CD4-positive, alpha-beta T cell treated with Interleukin-17A for 4 hours (primary cell): Measurements from ENCODE around the gene HRH1.

Experiments
- DNase-seq: peaks from one replicate; pipeline ENCODE4 v3.0.0-alpha.2; 2020; ENCODE audit warnings: mixed read lengths

The HRH1 gene

DNA sequence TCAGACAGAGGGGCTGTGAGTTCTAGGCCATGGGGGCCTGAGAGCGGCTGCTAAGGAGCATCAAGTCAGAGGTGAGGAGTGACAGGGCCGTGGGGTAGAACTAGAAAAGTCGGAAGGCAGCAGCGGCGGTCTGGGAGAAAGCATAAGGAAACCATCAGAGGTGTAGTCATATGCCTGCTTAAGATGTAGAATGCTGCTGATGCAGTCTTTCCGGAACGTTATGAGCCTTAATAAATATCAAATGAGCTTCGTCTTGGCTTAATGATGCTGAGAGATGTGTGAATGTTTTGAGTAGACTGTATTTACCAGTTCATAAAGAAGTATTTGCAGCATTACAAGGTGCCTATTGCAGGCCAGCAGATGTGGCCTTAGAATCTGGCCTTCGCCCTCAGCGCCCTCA lies 133.1 kb downstream of the HRH1 start:
- no peak for DNase-seq

DNA sequence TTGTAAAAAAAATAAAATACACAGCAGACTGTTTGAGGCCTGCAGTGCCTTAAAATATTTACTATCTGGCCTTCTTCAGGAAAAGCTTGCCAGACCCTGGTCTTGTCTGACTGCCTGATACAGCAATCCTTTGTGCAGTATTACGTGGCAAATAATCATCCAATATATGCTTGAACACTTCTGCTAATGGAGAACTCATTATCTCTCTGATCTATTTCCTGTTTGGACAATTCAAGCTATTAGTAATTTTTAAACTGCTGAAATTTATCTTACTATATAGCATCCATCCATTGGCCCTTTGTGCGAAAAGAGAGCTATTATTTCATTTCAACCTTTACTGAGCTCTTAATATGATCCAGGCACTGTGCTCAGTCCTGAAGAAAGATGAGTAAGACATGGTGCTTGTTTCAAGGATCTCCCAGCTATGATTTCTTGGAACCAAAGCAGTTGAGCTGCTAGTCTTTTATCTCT lies 133.8 kb downstream of the HRH1 start:
- no peak for DNase-seq

DNA sequence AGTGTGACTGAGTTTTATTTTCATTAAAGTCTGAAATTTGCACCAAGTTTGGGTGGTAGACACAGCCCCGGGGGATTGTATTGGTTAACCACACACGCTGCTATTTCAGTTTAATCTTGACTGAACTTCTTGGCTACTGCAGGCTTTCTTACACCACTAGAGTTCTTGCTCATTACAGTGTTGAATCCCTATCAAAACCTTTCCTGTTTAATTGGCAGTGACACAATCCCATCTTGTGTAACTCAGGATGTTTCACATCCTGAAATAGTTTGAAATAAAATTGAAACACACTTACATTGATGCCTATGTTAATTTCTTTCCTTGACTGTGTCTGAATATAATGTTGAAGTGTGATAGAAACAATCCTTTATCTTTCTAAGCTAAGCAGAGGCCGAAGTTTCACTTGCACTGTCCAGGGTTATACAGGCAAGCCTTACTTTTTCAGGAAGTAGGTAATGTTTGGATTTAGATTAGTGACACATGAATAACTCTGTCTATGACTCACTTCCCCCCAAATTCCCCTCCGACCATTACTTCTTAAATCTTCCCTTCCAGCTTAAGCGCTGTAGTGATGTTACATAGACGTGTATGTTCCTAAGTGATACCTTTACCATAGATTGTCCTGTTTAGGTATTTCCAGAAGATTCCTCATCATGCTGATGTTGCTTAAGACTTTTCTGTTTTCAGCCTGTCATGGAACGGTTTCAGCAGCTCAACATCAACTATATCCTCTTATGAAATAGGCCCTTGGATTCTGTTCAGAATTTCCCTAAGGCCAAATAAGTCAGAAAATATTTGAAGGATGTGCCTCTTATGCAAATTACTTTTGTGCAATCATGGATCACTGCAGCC lies 134.7 kb downstream of the HRH1 start:
- DNase-seq: no peak

DNA sequence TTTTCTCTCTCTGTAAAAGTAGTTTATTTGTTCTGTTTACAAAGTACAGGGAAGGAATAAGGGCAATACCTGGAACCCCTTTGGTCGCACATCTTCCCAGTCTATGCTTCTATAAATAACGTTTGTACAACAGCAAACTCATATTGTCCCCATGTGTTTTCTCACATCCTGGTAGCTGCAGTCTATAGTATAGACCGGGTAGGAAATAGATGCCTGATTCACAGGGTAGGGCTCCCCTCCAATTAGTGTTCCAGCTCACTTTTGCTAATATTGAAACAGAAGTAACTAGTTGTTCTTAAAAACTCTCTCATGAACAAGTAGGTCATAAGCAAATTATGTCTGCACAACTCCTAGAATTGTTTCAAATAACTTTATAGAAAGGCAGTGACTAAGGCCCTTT lies 135.6 kb downstream of the HRH1 start:
- DNase-seq: no peak

DNA sequence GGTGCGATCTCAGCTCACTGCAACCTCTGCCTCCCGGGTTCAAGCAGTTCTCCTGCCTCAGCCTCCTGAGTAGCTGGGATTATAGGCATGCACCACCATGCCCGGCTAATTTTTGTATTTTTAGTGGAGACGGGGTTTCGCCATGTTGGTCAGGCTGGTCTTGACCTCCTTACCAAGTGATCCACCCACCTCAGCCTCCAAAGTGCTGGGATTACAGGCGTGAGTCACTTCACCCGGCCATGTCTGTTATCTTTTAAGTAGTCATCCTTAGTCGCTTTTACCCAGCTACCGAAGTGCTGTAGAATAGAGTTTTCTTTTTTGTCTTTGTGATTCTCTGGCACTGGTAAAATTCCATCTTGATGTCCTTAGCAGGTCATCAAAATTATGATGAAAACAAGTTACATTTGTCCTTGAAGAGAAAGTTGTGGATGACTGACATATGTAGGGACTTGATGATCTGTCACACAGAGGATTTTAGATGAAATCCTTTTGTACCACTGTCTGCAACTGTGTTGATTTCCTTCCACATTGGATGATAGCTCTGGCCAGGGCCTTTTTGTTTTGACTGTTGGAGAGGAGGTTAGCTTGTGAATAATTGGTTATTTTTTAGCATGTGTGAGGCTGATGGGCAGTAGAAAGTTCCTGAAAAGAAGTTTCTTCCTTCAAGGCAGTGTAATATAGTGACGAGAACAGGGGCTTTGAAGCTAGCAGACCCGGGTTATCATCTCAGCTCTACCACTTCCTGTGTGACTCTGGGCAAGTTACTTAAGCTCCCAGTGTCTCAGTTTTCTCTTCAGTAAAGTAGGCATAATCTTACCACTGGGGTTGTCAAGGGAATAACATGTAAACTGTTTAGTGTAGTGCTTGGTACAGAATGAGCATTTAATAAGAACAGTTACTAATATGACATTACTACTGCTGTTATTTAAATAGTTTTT lies 136.7 kb downstream of the HRH1 start:
- peak; percentile 49 for DNase-seq

DNA sequence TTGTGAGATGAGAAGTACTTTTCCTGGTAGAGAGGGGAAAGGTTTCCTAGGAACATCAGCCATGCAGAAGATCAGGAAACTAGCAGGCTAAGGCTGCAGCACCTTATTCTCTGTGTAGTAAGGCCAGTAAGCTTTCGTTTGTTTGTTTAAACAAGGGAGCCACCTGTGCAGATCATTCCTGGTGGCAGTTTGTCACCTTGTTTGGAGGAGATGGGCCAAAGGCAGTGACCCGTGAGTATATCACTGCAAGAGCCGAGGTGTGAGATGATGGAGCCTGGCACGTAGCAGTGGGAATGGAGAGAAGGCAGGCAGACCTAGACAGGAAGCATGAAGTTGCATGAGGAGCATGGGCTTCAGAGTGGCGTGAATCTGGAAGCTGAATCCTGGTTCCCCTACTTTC lies 137.5 kb downstream of the HRH1 start:
- DNase-seq: no peak

GRCh38 chr3:11297126-11297525 lies 142.8 kb downstream of the HRH1 start:
- DNase-seq: no peak

GRCh38 chr3:11300970-11301369 lies 146.7 kb downstream of the HRH1 start:
- DNase-seq: no peak

GRCh38 chr3:11302444-11302843 lies 148.2 kb downstream of the HRH1 start:
- DNase-seq: no peak

GRCh38 chr3:11304175-11304574 lies 149.9 kb downstream of the HRH1 start:
- no peak for DNase-seq

DNA sequence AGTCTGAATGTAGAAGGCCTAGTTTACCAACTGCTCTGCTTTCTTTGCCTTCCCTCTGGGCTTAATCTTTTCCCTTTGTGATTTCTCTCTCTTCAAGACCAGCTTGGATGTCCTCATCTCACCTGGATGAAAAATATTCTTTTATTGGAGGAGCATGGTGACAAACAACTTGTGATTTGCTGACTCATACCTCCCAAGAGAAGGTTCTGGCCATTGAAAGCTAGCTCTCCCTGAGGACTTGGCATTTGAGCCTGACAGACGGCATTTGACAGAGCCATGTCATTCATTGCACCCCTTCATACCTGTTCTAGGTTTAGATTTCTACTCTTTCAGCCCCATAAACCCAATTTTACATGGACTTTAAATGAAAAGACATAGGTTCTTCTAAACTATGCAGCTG lies 151.2 kb downstream of the HRH1 start:
- DNase-seq: no peak

GRCh38 chr3:11306817-11307589 lies 152.7 kb downstream of the HRH1 start:
- peak; percentile 24 for DNase-seq

DNA sequence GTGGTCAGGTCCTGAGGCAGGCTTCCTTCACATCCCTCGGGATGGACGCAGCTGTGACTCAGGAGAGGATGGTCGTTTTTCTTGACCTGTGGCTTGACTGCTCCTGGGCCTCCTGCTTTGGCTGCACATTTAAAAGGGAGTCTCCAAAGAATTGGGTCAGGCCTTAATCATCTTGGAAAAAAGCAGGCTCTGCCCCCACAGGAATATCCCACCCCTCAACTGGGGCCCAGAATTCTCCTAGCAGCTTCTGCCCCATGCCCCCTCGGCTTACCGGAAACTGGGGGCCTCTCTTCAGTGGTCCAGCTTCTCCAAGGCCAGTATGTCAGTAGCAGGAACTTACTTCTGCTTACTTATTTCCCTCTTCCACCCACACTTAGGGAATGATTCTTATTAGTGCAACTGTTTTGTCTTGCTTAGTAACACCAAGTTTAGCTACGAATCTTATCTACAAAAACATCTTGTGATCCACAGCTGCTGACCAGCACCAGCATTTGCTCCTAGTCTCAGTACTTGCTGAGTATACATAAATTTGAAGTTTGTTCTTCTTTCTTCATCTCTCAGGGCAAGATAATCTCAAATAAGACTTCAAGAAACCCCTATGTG lies 153.6 kb downstream of the HRH1 start:
- DNase-seq: no peak

DNA sequence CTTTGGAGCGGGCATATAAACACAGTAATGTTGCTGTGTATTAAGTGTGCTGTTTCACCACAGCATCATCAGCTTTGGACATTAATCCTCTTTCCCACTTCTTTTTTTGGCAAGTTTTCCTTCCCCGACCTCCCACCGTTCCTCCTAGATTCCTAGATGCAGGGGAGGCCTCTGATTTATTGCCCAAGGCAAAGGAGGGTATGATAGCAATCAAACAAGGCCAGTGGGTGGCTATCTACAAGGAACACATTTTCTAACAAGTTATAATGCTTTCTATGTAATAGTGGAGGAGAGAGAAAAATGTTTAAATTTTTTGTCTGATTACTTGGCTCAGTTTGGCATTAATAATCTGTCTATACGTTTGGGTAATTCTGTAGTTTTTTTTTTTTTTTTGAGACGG lies 156.0 kb downstream of the HRH1 start:
- DNase-seq: no peak

DNA sequence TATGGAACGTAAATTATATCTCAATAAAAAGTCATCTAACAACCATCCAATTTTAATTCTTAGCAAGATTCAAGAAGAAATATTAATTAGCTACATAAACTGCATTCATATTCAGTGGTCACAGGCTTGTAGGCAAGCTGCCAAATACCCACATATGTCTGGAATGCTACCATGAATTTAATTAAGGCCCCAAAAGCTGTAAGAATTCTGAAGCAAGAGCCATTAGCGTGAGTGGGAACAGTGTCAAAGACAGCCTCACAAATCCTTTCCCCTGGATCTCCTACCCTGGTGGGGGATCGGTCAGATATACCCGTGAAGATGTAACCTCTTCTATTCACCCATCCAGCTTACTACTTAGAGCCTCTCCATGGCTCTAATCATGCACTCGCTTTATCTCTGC lies 157.9 kb downstream of the HRH1 start:
- DNase-seq: no peak
